ENCODE data around the gene SLC40A1. TPM values are rescaled to one million over a fixed set of nuclear protein-coding genes. Genes with fewer than 3 reads are reported as not detected.
A peak's percentile ranks its signal among the peaks of the same experiment; 100 is the strongest.

The SLC40A1 gene
- total and polyA plus RNA-seq, 2 of the 13 experiments (the other 11 are each of a cell fraction or from before 2014, with no cell fraction given) = 10.6 to 24.9 TPM

GRCh38 chr2:189548666-189549448 is 31.7 kb downstream of the SLC40A1 start (continued):
- TF ChIP-seq, protein P1, sequence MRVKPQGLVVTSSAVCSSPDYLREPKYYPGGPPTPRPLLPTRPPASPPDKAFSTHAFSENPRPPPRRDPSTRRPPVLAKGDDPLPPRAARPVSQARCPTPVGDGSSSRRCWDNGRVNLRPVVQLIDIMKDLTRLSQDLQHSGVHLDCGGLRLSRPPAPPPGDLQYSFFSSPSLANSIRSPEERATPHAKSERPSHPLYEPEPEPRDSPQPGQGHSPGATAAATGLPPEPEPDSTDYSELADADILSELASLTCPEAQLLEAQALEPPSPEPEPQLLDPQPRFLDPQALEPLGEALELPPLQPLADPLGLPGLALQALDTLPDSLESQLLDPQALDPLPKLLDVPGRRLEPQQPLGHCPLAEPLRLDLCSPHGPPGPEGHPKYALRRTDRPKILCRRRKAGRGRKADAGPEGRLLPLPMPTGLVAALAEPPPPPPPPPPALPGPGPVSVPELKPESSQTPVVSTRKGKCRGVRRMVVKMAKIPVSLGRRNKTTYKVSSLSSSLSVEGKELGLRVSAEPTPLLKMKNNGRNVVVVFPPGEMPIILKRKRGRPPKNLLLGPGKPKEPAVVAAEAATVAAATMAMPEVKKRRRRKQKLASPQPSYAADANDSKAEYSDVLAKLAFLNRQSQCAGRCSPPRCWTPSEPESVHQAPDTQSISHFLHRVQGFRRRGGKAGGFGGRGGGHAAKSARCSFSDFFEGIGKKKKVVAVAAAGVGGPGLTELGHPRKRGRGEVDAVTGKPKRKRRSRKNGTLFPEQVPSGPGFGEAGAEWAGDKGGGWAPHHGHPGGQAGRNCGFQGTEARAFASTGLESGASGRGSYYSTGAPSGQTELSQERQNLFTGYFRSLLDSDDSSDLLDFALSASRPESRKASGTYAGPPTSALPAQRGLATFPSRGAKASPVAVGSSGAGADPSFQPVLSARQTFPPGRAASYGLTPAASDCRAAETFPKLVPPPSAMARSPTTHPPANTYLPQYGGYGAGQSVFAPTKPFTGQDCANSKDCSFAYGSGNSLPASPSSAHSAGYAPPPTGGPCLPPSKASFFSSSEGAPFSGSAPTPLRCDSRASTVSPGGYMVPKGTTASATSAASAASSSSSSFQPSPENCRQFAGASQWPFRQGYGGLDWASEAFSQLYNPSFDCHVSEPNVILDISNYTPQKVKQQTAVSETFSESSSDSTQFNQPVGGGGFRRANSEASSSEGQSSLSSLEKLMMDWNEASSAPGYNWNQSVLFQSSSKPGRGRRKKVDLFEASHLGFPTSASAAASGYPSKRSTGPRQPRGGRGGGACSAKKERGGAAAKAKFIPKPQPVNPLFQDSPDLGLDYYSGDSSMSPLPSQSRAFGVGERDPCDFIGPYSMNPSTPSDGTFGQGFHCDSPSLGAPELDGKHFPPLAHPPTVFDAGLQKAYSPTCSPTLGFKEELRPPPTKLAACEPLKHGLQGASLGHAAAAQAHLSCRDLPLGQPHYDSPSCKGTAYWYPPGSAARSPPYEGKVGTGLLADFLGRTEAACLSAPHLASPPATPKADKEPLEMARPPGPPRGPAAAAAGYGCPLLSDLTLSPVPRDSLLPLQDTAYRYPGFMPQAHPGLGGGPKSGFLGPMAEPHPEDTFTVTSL (CRISPR knock-in tag; IDR thresholded peaks at IDR 0.05; ENCODE audit: borderline replicate concordance) = peak; percentile 75; the same call in 1 of the 2 replicates
- no peak for TF ChIP-seq ATM (IDR thresholded peaks at IDR 0.05; ENCODE audit: borderline replicate concordance)
- peak; percentile 29; the same call in 1 of the 2 replicates for TF ChIP-seq ELF3 (CRISPR knock-in tag; IDR thresholded peaks at IDR 0.05)
- TF ChIP-seq MLLT10 (CRISPR knock-in tag; IDR thresholded peaks at IDR 0.05) = no peak
- TF ChIP-seq MEIS2 (CRISPR knock-in tag; IDR thresholded peaks at IDR 0.05) = no peak
- TF ChIP-seq IRF2 (CRISPR knock-in tag; IDR thresholded peaks at IDR 0.05) = 0 out of 2 replicates have a peak, but pooled peaks have one; percentile 19
- peak; percentile 97 for TF ChIP-seq MAFF (IDR thresholded peaks at IDR 0.05; ENCODE audit: low read depth, low read length)
- no peak for TF ChIP-seq ZNF737 (CRISPR knock-in tag; IDR thresholded peaks at IDR 0.05; ENCODE audit: borderline replicate concordance)
- no peak for TF ChIP-seq CREM (IDR thresholded peaks at IDR 0.05)
- no peak for TF ChIP-seq CREM (CRISPR knock-in tag; IDR thresholded peaks at IDR 0.05)
- TF ChIP-seq RBM22 (optimal IDR thresholded peaks at IDR 0.05; ENCODE audit: low read length) = no peak
- TF ChIP-seq TCF12 (IDR thresholded peaks at IDR 0.05) = no peak
- TF ChIP-seq TCF12 (CRISPR knock-in tag; IDR thresholded peaks at IDR 0.05) = no peak
- TF ChIP-seq ZNF10 (CRISPR knock-in tag; IDR thresholded peaks at IDR 0.05; ENCODE audit: borderline replicate concordance, low read depth) = no peak
- TF ChIP-seq, protein P2, sequence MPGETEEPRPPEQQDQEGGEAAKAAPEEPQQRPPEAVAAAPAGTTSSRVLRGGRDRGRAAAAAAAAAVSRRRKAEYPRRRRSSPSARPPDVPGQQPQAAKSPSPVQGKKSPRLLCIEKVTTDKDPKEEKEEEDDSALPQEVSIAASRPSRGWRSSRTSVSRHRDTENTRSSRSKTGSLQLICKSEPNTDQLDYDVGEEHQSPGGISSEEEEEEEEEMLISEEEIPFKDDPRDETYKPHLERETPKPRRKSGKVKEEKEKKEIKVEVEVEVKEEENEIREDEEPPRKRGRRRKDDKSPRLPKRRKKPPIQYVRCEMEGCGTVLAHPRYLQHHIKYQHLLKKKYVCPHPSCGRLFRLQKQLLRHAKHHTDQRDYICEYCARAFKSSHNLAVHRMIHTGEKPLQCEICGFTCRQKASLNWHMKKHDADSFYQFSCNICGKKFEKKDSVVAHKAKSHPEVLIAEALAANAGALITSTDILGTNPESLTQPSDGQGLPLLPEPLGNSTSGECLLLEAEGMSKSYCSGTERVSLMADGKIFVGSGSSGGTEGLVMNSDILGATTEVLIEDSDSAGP (CRISPR knock-in tag; IDR thresholded peaks at IDR 0.05; ENCODE audit: borderline replicate concordance) = no peak
- TF ChIP-seq REXO4 (CRISPR knock-in tag; IDR thresholded peaks at IDR 0.05; ENCODE audit: borderline replicate concordance) = no peak
- TF ChIP-seq, protein P3, sequence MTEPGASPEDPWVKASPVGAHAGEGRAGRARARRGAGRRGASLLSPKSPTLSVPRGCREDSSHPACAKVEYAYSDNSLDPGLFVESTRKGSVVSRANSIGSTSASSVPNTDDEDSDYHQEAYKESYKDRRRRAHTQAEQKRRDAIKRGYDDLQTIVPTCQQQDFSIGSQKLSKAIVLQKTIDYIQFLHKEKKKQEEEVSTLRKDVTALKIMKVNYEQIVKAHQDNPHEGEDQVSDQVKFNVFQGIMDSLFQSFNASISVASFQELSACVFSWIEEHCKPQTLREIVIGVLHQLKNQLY (CRISPR knock-in tag; IDR thresholded peaks at IDR 0.05) = no peak
- peak; percentile 99 for TF ChIP-seq NFE2L2 (IDR thresholded peaks at IDR 0.05; ENCODE audit: low read length)
- no peak for TF ChIP-seq SIN3A (IDR thresholded peaks at IDR 0.05; ENCODE audit: borderline replicate concordance, low read depth, low read length)
- peak; percentile 30; the same call in 1 of the 2 replicates for TF ChIP-seq YEATS2 (CRISPR knock-in tag; IDR thresholded peaks at IDR 0.05; ENCODE audit: borderline replicate concordance)
- TF ChIP-seq ZBTB20 (CRISPR knock-in tag; IDR thresholded peaks at IDR 0.05; ENCODE audit: borderline replicate concordance, low read depth) = 0 out of 2 replicates have a peak, but pooled peaks have one; percentile 39
- 0 out of 2 replicates have a peak, but pooled peaks have one; percentile 39 for TF ChIP-seq KAT8 (CRISPR knock-in tag; IDR thresholded peaks at IDR 0.05)
- TF ChIP-seq ZNF24 (IDR thresholded peaks at IDR 0.05) = 0 out of 2 replicates have a peak, but pooled peaks have one; percentile 40
- TF ChIP-seq TEAD3 (CRISPR knock-in tag; optimal IDR thresholded peaks at IDR 0.05; ENCODE audit: borderline replicate concordance) = peak; percentile 47
